MCF 10A (cell line): ENCODE results near the gene KNG1. TPM values are rescaled to one million over a fixed set of nuclear protein-coding genes. Genes with fewer than 3 reads are reported as not detected.
"Not testable (repeated sequence)": the region's sequence is repeated elsewhere in the genome, so short reads cannot be mapped to it uniquely, and the experiment has no call there.

ENCODE experiments used
- BruUV-seq: library from RNA; stranded (reverse); fragments of 400-500 nt; replicated peaks from 2 replicates; lab custom pipeline; 2021; lab: Mats Ljungman, UMichigan
- CTCF ChIA-PET: fragments of 300-600 bp; sonication (Branson Sonifier 250); formaldehyde crosslinking; extraction: SDS; loops from one replicate; lab custom pipeline; 2021; ENCODE audit warnings: antibody characterized with exemption, inconsistent platforms; lab: Yijun Ruan, JAX
- POLR2A ChIA-PET: fragments of 300-600, 350-650 bp; sonication (Branson Sonifier 250); formaldehyde crosslinking; extraction: SDS; loops from one replicate; lab custom pipeline; 2020; ENCODE audit warnings: antibody characterized with exemption, inconsistent platforms; lab: Yijun Ruan, JAX
- DNase-seq: peaks from one replicate; pipeline ENCODE4 v3.0.0-alpha.2; 2018; ENCODE audit not compliant: unreplicated experiment
- H3K27ac Mint-ChIP-seq: one replicate; pipeline ENCODE4 v1.8.0; 2022; ENCODE audit warnings: mild to moderate bottlenecking, low read depth, mixed read lengths; ENCODE audit not compliant: unreplicated experiment
- H3K27me3 Mint-ChIP-seq: one replicate; pipeline ENCODE4 v1.8.0; 2022; ENCODE audit warnings: mixed read lengths; ENCODE audit not compliant: insufficient read depth, unreplicated experiment
- H3K36me3 Mint-ChIP-seq: one replicate; pipeline ENCODE4 v1.8.0; 2022; ENCODE audit warnings: mild to moderate bottlenecking, moderate library complexity, mixed read lengths; ENCODE audit not compliant: insufficient read depth, unreplicated experiment
- H3K4me1 Mint-ChIP-seq: one replicate; pipeline ENCODE4 v1.8.0; 2022; ENCODE audit warnings: mixed read lengths; ENCODE audit not compliant: insufficient read depth, unreplicated experiment
- H3K4me3 Mint-ChIP-seq: one replicate; pipeline ENCODE4 v1.8.0; 2022; ENCODE audit warnings: mild to moderate bottlenecking, moderate library complexity, mixed read lengths; ENCODE audit not compliant: unreplicated experiment
- H3K9me3 Mint-ChIP-seq: one replicate; pipeline ENCODE4 v1.8.0; 2022; ENCODE audit warnings: mixed read lengths; ENCODE audit not compliant: unreplicated experiment
- CTCF ChIP-seq: fragments of 200-600 bp; IDR thresholded peaks from one replicate; pipeline ENCODE4 v1.8.0; 2022; ENCODE audit warnings: antibody characterized with exemption, mild to moderate bottlenecking; ENCODE audit not compliant: unreplicated experiment
- intact Hi-C: fragments of 100-400 bp; cut with micrococcal nuclease; formaldehyde crosslinking; loops from 2 replicates; pipeline ENCODE4 v1.14.1; 2022
- total RNA-seq: library from RNA; stranded (reverse); gene quantifications from 2 replicates; pipeline ENCODE4 v1.2.3, GENCODE V29; 2022

Gene KNG1
- total RNA-seq, 1 experiment from 2014 or later, result not detected

- DNase-seq, result no peak
- Mint-ChIP-seq H3K27ac (no peak overlapping the region), H3K4me3 (no peak overlapping the region), H3K27me3 (no peaks in the 10 kb centered on the region), H3K36me3 (no peaks in the 10 kb centered on the region), H3K4me1 (peaks cover 6% of the 10 kb centered on the region), H3K9me3 (no peaks in the 10 kb centered on the region)
- TF ChIP-seq CTCF, result no peak
- CTCF ChIA-PET, result interaction anchor here (0.6 kb wide), 1 partner anchor 985 kb away, joined by 3 read pairs; no protein-coding TSS in a partner anchor
- intact Hi-C loops, result no loop called here
- BruUV-seq, result no TSS peak
- POLR2A ChIA-PET, result interaction anchor here (1.1 kb wide), 1 partner anchor 10 kb away, joined by 3 read pairs; no protein-coding TSS in a partner anchor
Measured at GRCh38 chr3:186708983-186709679, 8.0 kb upstream of the KNG1 start.

- BruUV-seq, H3K27ac Mint-ChIP-seq, POLR2A ChIA-PET, CTCF ChIA-PET, H3K4me3 Mint-ChIP-seq, H3K9me3 Mint-ChIP-seq, H3K4me1 Mint-ChIP-seq, intact Hi-C loops, DNase-seq, H3K36me3 Mint-ChIP-seq, H3K27me3 Mint-ChIP-seq: not testable (repeated sequence)
Measured at GRCh38 chr3:186710694-186711093, 6.5 kb upstream of the KNG1 start.

- H3K4me1 Mint-ChIP-seq, result peaks cover 6% of the 10 kb centered on the region
- no peak for TF ChIP-seq CTCF
- no peaks in the 10 kb centered on the region for H3K9me3 Mint-ChIP-seq
- no peaks in the 10 kb centered on the region for H3K27me3 Mint-ChIP-seq
- DNase-seq, result no peak
- H3K27ac Mint-ChIP-seq, result no peak overlapping the region
- H3K4me3 Mint-ChIP-seq, result no peak overlapping the region
- intact Hi-C loops, result no loop called here
- CTCF ChIA-PET, result interaction anchor here (1.2 kb wide), 1 partner anchor 25 kb away, joined by 3 read pairs; no protein-coding TSS in a partner anchor
- no TSS peak for BruUV-seq
- no peaks in the 10 kb centered on the region for H3K36me3 Mint-ChIP-seq
- POLR2A ChIA-PET, result no interaction called here
Measured at GRCh38 chr3:186713499-186713898, 3.7 kb upstream of the KNG1 start.

GRCh38 chr3:186719945-186720739 lies 3.0 kb downstream of the KNG1 start:
- H3K4me1 Mint-ChIP-seq, result no peaks in the 10 kb centered on the region
- ChIA-PET CTCF (interaction anchor here (0.6 kb wide), 1 partner anchor 31 kb away, joined by 3 read pairs; no protein-coding TSS in a partner anchor), POLR2A (no interaction called here)
- H3K4me3 Mint-ChIP-seq, result no peak overlapping the region
- H3K27ac Mint-ChIP-seq, result no peak overlapping the region
- no peaks in the 10 kb centered on the region for H3K9me3 Mint-ChIP-seq
- intact Hi-C loops, result no loop called here
- DNase-seq, result no peak
- no peaks in the 10 kb centered on the region for H3K36me3 Mint-ChIP-seq
- no TSS peak for BruUV-seq
- TF ChIP-seq CTCF, result no peak
- no peaks in the 10 kb centered on the region for H3K27me3 Mint-ChIP-seq
